Psoas muscle (tissue), 8 donors: Measurements from ENCODE around the gene GPR62. TPM values are rescaled to one million over a fixed set of nuclear protein-coding genes. Genes with fewer than 3 reads are reported as not detected.

Source experiments
- ATAC-seq, 4 donors: fragments of 200-7000 bp; cut with Tn5 transposase; one replicate each; pipeline ENCODE4 v1.9.1; 2020; ENCODE audit warnings: moderate library complexity in 3 of 4, mild to moderate bottlenecking in 2 of 4
- DNase-seq, 2 donors: peaks; one replicate each; pipeline ENCODE4 v3.0.0-alpha.2; 2020
- H3K27ac ChIP-seq: fragments of 200-600 bp; one replicate; pipeline ENCODE4 v1.8.0; 2022
- H3K27me3 ChIP-seq, 3 donors: fragments of 200-600 bp in 1 of 3; one replicate each; pipeline versions ENCODE4 v1.6.1 to v1.8.0; 2013 to 2022; ENCODE audit warnings: low read length in 2 of 3, mild to moderate bottlenecking in 2 of 3, moderate library complexity in 1 of 3; ENCODE audit not compliant: insufficient read depth in 3 of 3
- H3K36me3 ChIP-seq, 2 donors: fragments of 200-600 bp in 1 of 2; one replicate each; pipeline versions ENCODE4 v1.6.1 to v1.8.0; 2013 to 2022; ENCODE audit warnings: low read depth in 1 of 2, mild to moderate bottlenecking in 1 of 2, moderate library complexity in 1 of 2; ENCODE audit not compliant: insufficient read depth in 1 of 2
- H3K4me1 ChIP-seq: fragments of 200-600 bp; one replicate; pipeline ENCODE4 v1.8.0; 2022
- H3K4me3 ChIP-seq: fragments of 200-600 bp; one replicate; pipeline ENCODE4 v1.8.0; 2022; ENCODE audit warnings: mild to moderate bottlenecking
- H3K9me3 ChIP-seq: fragments of 200-600 bp; one replicate; pipeline ENCODE4 v1.8.0; 2022
- WGBS, 3 donors: extraction: QIAGEN DNeasy Blood & Tissue Kit; methylation state at CpG; one replicate each; pipeline versions ENCODE4 v1.1.6 to v1.1.7; 2013; 5-methylcytosine and 5-hydroxymethylcytosine counted together
- intact Hi-C, 2 donors: fragments of 100-400 bp; cut with DNase I; formaldehyde crosslinking; loops; one replicate each; pipeline versions ENCODE4 v1.11.0 to v1.14.2; 2022
- polyA plus RNA-seq, 3 donors: library from polyadenylated mRNA; stranded (reverse); fragments of 200-250 nt; gene quantifications; one replicate each; pipeline ENCODE4 v1.2.3, GENCODE V29; 2013
- total RNA-seq, 4 donors: library from RNA; stranded (reverse); fragmentation: NEBNext Ultra II Directional in 2 of 4; extraction: Animal tissue kit (Norgen Biotek cat#: 25700) in 2 of 4; gene quantifications; one replicate each; pipeline versions ENCODE4 v1.2.1 to v1.2.4, GENCODE V29; 2021 to 2023
- TF ChIP-seq, protein P1 (sequence below): fragments of 200-600 bp; IDR thresholded peaks from one replicate; pipeline ENCODE4 v1.8.0; 2022; ENCODE audit warnings: antibody characterized with exemption
- donor health status: healthy with polysubstance abuse.
- donor health status: DM: no; HTN: no; CAD: no; lungs with moderate emphysema.
- donor health status: Bipolar disorder and iron deficiency.
- donor health status: healthy.
- donor health status: DM: yes; HTN: yes; CAD: no.
- donor health status: DM: no; HTN: no; CAD: no.
- donor health status: DM: no; HTN: no; CAD: no.
- donor health status: DM: yes; HTN: yes; CAD: no.

The GPR62 gene
- total and polyA plus RNA-seq, 7 donors, result 0.04 to 0.93 (median 0.20) TPM

GRCh38 chr3:51984269-51984647, 29.1 kb downstream of the GPR62 start:
- DNase-seq, result no peak
- no peaks in the 10 kb centered on the region for H3K9me3 ChIP-seq
- TF ChIP-seq, protein P1, sequence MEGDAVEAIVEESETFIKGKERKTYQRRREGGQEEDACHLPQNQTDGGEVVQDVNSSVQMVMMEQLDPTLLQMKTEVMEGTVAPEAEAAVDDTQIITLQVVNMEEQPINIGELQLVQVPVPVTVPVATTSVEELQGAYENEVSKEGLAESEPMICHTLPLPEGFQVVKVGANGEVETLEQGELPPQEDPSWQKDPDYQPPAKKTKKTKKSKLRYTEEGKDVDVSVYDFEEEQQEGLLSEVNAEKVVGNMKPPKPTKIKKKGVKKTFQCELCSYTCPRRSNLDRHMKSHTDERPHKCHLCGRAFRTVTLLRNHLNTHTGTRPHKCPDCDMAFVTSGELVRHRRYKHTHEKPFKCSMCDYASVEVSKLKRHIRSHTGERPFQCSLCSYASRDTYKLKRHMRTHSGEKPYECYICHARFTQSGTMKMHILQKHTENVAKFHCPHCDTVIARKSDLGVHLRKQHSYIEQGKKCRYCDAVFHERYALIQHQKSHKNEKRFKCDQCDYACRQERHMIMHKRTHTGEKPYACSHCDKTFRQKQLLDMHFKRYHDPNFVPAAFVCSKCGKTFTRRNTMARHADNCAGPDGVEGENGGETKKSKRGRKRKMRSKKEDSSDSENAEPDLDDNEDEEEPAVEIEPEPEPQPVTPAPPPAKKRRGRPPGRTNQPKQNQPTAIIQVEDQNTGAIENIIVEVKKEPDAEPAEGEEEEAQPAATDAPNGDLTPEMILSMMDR, result no peak
- H3K4me3 ChIP-seq, result peak overlapping the region; percentile 84
- intact Hi-C loops, result loop anchor here in 1 of 2 donors (5.0 kb wide), 1 partner anchor 482 kb away; the partner anchor contains the start of gene DCAF1
- H3K36me3 ChIP-seq, result peaks cover 0 to 8% of the 10 kb centered on the region in 2 donors
- H3K27ac ChIP-seq, result peak overlapping the region; percentile 96
- peaks cover 20% of the 10 kb centered on the region for H3K4me1 ChIP-seq
- H3K27me3 ChIP-seq, result no peaks in the 10 kb centered on the region
- ATAC-seq, result no peak

DNA sequence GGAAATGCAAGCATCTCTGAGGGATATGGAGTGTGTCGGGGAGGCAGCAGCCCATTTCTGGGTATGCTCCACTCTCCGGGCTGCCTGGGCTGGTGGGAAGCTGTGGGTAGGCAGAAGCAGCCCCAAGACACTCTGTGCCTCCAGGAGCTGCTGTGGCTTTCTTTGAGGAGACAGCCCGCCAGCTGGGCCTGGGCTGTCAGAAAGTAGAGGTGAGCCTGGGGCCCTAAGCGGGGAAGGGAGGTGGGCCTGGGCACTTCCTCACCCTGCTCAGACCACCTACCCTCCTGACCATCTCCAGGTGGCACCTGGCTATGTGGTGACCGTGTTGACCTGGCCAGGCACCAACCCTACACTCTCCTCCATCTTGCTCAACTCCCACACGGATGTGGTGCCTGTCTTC, 29.9 kb downstream of the GPR62 start:
- 77 to 90% (median 81%) methylated on average over 6 of the region's 6 CpGs for WGBS, 3 donors

DNA sequence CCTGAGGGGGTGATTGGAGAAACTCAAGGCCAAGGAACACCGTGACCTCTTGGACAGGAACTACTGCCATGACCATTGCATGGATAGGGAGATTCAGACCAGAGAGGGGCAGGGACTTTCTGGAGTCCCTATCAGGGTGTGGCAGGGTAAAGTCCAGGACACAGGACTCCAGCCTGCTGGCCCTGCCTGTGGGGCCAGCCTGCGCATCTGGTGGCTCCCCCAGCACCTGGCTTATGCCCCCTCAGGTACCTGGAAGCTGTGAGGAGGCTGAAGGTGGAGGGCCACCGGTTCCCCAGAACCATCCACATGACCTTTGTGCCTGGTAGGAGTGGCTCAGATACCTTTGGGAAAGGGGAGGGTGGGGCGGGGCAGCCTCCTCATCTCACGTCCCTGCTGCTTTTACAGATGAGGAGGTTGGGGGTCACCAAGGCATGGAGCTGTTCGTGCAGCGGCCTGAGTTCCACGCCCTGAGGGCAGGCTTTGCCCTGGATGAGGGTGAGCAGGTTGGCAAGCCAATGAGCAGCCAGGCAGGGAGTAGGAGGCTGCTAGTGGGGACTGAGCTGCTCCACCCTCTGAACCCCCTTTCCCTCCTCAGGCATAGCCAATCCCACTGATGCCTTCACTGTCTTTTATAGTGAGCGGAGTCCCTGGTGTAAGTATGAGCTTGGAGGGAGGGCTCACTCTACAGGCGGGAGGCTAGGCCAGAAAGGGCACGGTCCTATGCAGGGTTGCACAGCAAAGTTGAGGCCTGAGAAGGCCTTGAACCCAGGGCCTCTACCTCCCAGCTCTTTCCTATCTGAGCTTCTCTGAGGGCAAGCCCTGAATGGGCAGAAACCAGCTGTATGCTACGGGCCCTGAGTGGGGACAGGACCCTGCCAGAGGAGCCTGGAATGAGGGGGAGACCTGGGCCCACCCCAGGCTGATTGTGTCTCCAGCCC, 31.1 kb downstream of the GPR62 start:
- no peak for DNase-seq
- intact Hi-C loops, result no loop called here
- no peak overlapping the region for H3K27ac ChIP-seq
- H3K36me3 ChIP-seq, result peaks cover 0 to 11% of the 10 kb centered on the region in 2 donors
- H3K9me3 ChIP-seq, result no peaks in the 10 kb centered on the region
- no peak overlapping the region for H3K4me3 ChIP-seq
- WGBS, 3 donors, result 83 to 87% (median 85%) methylated on average over 12 of the region's 12 CpGs
- TF ChIP-seq, protein P1, result no peak
- ATAC-seq, result no peak
- peaks cover 20% of the 10 kb centered on the region for H3K4me1 ChIP-seq
- H3K27me3 ChIP-seq, result no peaks in the 10 kb centered on the region

More for the DNA sequence above, 29.9 kb downstream of the GPR62 start:
- peaks cover 20% of the 10 kb centered on the region for H3K4me1 ChIP-seq
- no peaks in the 10 kb centered on the region for H3K9me3 ChIP-seq
- peaks cover 0 to 9% of the 10 kb centered on the region in 2 donors for H3K36me3 ChIP-seq
- ATAC-seq, result no peak
- H3K27ac ChIP-seq, result peak overlapping the region; percentile 96
- no peaks in the 10 kb centered on the region for H3K27me3 ChIP-seq
- intact Hi-C loops, result no loop called here
- no peak overlapping the region for H3K4me3 ChIP-seq
- TF ChIP-seq, protein P1, result no peak
- DNase-seq, result no peak

DNA sequence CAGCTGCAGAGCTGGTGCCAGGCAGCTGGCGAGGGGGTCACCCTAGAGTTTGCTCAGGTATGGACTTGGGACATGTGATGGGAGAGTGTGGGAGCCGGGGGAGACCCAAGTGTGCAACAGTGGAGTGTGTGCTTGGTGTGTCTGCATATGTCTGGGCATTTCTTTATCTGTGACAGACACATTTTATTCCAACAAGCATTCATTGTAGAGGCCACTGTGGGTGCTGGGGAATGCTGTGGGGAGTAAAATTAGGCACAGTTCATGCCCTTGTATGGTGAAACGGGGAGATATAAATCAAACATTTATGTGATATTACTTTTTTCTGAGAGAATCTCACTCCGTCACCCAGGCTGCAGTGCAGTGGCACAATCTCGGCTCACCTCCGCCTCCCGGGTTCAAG, 32.4 kb downstream of the GPR62 start:
- ATAC-seq, result no peak
- H3K27me3 ChIP-seq, result no peaks in the 10 kb centered on the region
- H3K4me1 ChIP-seq, result peaks cover 14% of the 10 kb centered on the region
- no peak overlapping the region for H3K27ac ChIP-seq
- no peak overlapping the region for H3K4me3 ChIP-seq
- TF ChIP-seq, protein P1, result no peak
- intact Hi-C loops, result no loop called here
- DNase-seq, result no peak
- no peaks in the 10 kb centered on the region for H3K9me3 ChIP-seq
- WGBS, 3 donors, result 84 to 88% (median 85%) methylated on average over 7 of the region's 7 CpGs
- peaks cover 0 to 24% of the 10 kb centered on the region in 2 donors for H3K36me3 ChIP-seq
